GM18861 (cell line): ENCODE measurements around the gene ESPN.

Experiments used
- ATAC-seq: cut with Tn5 transposase; IDR thresholded peaks from one replicate; pipeline ENCODE4 v1.9.1; 2021; ENCODE audit not compliant: unreplicated experiment

Gene ESPN

DNA sequence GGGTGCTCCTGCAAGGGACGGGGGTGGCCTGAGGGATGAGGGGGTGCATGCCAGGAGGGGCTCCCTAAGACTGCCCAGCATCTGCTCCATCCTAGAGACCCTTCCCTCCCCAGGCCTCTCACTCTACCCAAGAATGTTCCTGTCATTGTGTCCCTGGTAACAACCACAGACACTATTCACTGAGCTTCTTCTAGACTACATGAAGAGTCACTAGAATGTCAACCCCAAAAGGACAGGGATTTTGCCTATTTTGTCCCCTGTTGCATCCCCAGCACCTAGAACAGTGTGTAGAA is 38.5 kb downstream of the ESPN start:
- ATAC-seq: no peak

DNA sequence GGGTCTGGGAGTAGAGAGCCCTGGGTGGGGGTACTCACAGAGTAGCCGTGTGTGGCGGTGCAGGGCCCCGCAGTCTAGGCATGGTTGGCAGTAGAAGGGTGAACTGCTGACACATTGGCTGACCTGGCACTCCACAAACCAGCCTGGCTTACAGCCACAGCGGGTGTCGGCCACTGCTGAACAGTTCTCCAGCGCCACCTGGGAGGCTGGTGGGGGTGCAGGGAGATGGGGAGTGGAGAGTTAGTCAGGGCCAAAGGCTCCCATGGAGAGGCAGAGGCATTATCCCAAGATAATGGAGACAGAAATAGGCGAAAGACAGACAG is 39.9 kb downstream of the ESPN start:
- ATAC-seq: no peak

- ATAC-seq: no peak
Observed at GRCh38 chr1:6464915-6465314, 40.3 kb downstream of the ESPN start.

GRCh38 chr1:6465461-6466005 is 41.0 kb downstream of the ESPN start:
- ATAC-seq: no peak

DNA sequence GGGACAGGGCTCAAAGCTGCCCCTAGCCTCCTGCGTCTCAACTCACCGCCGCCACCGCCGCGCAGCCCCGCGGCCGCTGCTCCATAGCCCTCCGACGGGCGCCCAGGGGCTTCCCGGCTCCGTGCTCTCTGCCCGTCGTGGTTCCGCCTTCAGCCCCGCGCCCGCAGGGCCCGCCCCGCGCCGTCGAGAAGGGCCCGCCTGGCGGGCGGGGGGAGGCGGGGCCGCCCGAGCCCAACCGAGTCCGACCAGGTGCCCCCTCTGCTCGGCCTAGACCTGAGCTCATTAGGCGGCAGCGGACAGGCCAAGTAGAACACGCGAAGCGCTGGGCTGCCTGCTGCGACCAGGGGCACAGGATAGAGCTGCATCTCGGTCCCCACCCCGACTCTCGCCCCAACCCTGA is 41.4 kb downstream of the ESPN start, which contains the start of gene TNFRSF25:
Gene TNFRSF25 (minus strand): TSS at position 151 of the 400 bp plus-strand sequence. CDS start 66 bp downstream, at position 85.
- no peak for ATAC-seq

DNA sequence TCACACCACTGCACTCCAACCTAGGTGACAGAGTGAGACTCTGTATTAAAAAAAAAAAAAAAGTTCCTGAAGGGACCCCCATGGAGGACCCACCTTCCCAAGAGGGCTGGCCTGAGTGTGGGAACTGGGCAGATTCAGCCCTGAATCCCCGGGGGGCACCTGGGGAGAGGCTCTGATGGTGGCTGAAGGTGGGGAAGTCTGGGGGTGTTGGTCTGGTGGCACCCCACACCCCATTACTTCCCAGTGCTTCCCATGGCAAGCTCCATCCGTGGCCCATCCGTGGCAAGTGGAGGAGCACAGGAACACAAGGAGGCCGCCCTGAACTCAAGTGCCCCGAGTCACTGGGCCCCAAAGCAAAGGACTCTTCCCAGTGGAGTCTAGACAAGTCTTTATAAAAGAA is 42.2 kb downstream of the ESPN start:
- no peak for ATAC-seq

DNA sequence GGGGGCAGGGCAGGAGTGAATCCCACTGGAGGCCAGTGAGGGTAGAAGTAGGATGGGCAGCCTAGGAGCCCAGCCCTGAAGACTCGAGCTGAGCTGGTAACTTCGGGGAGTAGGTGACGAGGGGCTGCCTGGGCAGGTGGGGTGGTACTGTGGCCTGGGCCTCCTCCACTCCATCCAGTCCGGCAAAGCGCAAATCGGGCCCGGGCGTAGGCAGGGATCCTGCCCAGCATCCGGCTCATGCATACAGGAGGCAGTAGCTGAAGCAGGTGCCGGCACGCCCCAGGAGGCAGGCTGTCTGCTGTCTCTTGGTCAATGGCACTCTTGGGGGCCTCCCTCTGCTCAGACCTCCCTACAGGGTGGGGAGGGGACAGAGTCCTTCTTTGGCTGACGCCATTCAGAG is 42.6 kb downstream of the ESPN start:
- no peak for ATAC-seq

DNA sequence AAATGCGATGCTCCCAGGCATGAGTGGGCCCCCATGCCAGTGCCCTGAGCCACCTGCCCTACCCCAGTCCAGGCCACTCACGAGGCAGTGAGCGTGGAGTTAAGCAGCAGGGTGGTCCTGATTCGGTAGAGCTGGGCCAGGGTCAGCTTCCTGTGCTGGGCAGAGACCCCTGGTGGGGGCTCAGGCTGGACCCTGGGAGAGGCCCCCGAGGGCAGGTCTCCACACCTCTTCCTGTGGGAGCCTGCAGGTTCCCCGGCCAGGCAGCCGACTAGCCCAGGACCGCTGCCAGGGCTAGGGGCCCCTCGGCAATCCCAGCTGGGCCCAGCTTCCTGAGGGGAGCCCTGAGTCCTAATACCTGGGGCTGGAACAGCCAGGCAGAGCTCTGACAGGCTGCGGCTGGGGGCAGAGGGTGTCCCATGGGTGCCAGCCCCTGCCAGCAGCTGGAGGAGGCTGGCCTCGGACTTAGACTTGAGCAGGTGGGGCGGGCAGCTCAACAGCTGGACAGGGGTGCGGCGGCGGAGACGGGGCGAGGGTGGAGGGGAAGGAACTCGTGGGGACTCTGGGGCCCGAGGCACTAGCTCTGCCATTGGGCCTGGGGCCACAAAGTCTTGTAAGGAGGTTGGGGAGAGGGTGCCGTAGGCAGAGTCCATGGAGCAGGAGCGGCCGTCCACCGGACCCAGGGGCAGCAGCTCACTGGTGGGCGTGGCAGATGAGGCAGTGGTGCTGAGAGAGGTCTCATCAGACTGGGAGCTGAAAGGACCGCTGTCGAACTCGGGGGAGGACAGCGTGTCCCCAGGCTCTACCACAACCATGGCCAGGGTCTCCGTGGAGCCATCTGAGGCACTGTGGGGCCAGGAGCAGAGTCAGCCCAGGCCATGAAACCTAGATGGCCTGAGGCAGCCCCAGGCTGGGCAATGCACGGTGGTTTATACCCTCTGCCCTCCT is 43.4 kb downstream of the ESPN start:
- ATAC-seq: no peak

GRCh38 chr1:6468729-6469461 is 44.3 kb downstream of the ESPN start:
- ATAC-seq: no peak

- ATAC-seq: no peak
Observed at GRCh38 chr1:6470132-6471085, 45.8 kb downstream of the ESPN start.

- no peak for ATAC-seq
Observed at GRCh38 chr1:6471086-6471969, 46.8 kb downstream of the ESPN start.

DNA sequence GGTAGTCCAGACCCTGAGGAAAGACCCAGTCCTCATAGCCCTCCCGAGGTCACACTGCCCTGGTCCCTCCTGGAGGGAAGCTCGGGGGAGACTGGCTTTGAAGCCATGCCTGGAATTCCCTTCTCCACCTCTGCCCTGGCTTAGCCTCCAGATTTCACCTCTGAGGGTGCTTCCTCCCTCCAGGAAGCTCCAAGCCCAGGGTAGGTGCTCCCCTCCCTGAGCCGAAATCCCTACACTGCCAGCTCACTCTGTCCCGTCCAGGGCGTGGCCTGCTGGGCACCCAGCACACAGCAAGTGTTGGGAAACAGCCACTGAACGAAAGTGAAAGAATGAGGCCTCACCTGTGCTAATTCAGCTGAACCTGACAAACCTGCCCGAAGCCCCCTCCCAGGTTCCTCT is 47.4 kb downstream of the ESPN start:
- ATAC-seq: no peak

DNA sequence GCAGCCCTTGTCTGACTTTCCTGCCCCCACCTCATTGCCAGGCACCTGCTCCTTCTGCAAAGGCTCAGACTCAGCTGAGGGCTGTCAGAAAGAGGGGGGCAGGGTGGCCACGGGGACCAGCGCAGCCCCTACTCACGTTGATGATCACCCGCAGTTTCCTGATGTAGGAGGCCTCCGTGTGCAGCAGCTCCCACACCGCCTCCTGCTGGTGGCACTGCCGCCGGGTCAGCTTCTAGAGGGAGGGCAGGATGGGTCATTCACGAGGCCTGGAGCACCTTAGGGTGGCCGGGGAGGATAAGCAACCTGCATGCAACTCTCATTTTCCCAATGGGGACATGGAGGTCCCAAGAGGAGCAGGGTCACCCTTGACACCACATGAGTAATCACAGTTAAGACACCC is 47.8 kb downstream of the ESPN start:
- ATAC-seq: no peak

DNA sequence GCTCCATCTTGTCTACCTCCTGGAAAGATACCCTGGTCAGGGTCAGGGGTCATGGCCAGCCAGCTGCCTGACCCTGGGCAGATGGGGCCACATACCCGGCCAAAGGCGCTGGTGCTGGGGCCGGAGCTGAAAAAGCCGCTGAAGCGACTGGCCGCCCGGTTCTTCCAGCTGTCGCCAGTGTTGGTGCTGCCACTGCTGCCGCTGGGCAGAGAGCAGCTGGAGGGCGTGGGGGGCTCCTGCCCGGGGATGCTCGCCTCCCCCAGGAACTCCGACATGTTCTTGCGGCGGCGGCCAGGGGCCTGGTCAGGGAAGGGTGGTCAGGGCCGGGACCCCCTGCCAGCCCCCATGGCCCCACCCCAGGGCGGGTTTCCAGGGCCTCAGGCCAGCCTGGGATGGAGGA is 48.6 kb downstream of the ESPN start:
- no peak for ATAC-seq

DNA sequence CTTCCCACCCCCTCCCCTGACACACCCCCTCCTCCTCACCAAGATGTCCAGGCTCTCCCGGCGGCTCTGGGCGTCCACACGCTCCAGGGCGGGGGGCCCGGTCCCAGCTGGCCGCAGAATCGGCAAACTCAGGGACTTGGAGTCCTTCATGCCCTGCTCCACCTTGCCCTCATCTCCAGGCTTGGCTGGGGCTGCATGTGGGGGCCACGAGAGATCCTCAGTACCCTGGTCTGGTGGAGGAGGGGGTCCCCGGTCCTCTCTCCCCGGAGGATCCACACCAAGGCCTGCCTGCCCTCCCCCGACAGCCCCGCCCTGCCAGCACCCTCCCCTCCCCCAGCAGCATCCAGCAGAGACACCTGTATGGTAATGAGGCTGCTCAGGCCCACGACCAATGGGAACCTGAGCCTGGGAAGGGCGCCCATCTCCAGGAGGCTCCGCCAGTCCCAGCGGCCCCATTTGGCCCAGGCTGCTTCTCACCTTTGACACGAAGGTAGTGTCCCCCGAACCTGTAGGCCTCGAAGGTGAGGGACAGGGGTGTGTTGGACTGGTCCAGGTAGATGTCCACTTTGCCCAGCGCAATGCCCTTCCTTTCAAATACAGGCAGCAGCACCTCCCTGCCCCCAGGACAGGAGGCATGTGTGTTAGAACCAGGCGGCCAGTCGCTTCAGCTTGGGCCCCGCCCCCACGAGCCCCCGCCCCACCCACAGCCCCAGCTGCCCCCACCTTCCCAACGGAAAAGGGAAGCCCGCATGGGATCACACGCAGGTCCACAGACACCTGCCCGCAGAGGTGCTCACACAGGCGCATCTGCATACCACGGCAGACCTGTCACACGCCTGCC is 49.6 kb downstream of the ESPN start:
- no peak for ATAC-seq

DNA sequence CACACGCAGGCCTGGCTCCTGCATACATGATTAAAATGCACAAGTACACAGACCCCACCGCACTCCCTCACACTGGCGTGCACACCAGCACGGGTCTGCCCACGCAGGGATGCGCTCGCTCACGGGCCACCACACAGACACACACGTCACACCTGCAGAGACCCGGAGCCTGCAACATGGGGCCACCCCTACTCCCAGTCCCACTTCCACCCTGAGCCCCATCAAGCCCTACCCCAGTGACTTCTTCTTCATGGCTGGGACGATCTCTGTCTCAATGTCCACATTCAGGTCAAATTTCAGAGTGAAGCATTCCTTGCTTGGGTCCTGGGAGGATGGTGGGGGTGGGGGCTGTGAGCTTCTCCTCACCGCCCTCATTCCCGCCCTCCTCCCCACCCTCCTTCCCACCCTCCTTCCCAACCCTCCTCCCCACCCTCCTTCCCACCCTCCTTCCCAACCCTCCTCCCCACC is 50.3 kb downstream of the ESPN start:
- no peak for ATAC-seq

DNA sequence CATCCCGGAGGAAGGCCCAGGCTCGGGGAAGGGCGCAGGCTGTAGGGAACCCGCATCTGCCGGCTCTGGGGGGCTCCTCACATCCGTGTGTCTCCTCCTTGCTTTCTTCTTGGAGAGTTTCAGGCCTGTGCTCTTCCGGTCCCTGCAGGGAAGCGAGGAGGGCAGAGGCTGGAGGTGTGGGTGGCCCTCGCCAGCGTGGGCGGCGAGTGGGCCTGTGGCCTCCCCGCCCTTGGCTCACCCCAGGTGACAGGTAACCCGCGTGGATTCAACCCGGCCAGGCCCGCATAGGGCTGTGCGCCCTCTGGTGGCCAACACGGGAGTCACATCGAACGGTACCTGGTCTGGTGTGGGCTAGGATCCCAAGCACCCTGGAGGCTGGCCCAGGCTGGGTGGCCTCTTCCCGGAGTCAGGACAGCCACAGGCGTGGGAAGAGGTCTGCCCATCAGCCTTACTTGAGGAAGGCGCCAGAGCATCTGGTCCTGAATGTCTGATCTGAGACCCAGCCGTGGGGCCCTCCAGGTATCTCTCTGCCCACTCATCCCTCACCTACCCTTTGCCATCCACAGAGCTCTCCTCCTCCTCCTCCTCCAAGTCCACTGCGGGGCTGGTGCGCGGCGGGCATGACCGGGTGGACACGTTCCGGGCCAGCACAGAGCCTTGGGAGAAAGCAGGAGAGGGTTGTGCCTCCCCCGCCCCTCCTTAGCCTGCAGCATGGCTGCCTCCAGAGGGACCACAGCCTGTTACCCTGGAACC is 51.0 kb downstream of the ESPN start:
- no peak for ATAC-seq

DNA sequence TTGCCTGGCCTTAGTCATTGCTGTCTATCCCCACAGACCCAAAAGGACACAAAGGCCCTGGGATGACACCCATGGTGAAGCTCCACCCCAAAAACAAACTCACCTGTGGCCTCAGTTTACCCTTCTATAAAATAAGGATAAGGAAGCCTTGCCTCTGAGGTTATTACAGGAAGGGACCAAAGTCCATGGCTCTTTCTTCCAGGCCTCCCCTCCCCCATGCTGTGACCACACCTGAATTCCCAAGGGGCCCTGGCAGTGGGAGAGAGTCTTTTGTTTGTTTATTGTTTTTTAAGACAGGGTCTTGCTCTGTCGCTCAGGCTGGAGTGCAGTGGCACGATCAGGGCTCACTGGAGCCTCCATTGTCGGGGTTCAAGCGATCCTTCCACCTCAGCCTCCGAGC is 51.9 kb downstream of the ESPN start:
- no peak for ATAC-seq
